ENCODE results near the gene AKAP17A.

AKAP17A gene

DNA sequence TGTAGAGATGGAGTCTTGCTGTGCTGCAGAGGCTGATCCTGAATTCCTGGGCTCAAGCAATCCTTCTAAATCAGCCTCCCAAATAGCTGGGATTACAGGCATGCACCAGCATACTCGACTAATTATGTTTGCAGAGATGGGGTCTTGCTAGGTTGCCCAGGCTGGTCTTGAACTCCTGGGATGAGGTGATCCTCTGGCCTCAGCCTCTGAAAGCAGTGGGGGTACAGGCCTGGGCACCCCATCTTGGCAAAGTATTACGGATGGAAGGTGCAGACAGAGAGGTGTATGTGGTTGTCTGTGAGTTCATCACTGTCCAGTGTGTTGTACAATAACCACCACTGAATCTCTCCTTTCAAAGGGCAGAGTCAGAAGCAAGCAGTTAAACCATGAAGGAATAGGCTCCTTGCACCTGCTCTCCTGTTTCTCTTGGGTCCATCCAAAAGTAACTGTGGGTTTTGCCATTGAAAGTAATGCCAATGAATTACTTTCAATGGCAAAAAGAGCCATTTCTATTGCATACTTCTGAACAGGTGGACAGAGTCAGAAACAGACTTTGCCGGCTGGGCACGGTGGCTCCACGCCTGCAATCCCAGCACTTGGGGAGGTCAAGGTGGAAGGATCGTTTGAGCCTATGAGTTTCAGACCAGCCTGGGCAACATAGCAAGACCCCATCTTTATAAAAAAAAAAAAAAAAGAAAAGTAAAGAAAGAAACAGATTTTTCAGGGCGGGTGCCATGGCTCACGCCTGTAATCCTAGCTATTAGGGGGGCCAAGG, 7.0 kb upstream of the AKAP17A start:
- DNase-seq (ENCODE audit: low read depth) = no peak

DNA sequence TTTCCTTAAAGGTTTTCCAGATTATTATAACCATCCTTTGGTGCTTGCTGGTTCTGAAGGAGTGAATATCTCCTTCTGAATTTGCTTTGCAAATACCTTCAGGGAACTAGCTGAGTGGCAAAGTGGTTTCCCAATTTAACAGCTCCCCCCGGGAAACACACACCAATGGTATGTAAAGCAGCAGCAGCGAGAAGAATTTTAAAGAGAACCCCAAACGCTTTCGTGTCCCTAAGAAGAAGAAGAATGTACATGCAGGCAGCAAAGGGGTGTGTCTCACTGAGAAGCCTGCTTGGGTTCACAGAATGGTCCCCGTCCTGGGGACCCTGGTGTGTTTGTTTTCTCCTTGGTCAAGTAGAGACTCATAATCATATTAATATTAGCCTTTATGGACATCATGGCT, 4.2 kb upstream of the AKAP17A start:
- no peak for DNase-seq (ENCODE audit: low read depth)

- no peak for DNase-seq (ENCODE audit: low read depth)
Observed at GRCh38 chrX:1589356-1590130, 1.9 kb upstream of the AKAP17A start.

DNA sequence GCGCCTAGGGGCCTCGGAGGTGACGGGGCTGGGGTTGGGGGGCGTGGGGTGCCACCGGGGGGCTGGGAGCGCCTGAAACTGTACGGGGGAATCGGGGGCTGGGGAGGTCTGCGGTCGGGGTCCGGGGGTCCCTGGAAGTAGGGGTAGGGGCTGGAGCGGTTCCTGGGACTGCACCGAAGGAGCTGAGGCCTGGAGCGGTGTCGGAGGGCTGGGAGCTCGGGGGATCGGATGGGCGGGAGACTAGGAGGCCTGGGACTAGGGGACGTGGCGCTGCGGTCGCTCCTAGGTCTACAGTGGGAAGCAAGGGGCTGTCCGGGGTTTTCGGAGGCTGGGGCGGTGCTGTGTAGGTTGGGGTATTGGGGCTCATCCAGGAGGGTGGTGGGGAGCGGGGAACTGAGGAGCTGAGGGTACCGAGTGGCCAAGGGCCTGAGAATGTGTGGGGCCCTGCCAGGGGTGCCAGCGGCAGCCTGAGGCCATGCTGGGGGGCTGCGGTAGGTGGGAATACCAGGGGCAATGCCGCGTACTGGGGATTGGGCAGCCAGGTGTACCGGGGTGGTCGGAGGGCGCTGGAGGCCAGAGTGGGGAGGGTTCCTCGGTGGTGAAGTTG, 562 bp downstream of the AKAP17A start:
- no peak for DNase-seq (ENCODE audit: low read depth)

DNA sequence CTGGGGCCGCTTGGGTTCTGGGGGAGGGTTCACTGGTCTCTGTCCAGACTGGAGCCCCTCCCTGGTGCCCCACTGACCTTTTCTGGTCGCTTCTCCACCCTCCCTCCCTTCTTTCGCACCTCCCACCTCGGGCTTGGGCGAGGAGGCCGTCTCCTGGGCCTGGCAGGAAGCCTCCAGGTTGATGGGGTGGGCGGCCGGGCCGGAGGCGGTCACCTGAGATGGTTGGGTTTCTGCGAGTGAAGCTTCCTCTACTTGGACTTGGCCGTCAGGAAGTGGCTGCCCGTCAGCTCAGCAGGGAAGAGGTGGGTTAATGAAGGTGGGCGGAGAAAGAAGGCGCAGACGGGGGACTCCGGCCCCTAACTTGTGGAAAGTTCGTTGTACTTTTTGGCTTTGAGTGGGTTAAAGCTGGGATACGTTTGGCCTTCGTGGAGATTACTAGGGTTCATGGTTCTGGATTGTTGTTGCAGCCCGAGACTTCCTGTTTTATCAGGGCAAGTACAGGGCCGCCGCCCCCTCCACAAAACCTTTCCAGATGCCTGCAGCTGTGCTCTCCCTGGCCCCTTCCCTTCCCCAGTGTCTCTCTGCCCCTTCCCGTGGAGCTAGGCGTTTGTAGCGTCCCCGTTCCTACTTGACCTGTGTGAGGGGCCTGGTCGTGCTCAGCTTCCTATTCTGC, 1.2 kb downstream of the AKAP17A start:
- DNase-seq (ENCODE audit: low read depth) = no peak

- no peak for DNase-seq (ENCODE audit: low read depth)
Observed at GRCh38 chrX:1593286-1594271, 2.2 kb downstream of the AKAP17A start.

DNA sequence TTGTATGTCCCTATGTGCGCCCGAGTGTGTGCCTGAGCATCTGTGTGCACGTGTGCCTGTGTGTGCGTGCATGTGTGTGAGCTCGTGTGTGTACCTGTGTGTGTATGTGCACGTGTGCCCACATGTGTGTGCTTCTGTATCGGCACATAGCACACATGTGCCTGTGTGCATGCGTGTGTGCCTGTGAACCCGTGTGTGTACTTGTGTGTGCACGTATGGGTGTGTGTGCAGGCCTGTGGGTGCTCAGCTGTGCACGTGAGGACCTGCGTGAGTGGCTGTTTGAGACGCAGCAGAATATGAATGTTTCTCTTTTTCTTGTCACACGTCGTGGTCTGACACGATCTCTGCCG, 4.3 kb downstream of the AKAP17A start:
- DNase-seq (ENCODE audit: low read depth) = no peak

DNA sequence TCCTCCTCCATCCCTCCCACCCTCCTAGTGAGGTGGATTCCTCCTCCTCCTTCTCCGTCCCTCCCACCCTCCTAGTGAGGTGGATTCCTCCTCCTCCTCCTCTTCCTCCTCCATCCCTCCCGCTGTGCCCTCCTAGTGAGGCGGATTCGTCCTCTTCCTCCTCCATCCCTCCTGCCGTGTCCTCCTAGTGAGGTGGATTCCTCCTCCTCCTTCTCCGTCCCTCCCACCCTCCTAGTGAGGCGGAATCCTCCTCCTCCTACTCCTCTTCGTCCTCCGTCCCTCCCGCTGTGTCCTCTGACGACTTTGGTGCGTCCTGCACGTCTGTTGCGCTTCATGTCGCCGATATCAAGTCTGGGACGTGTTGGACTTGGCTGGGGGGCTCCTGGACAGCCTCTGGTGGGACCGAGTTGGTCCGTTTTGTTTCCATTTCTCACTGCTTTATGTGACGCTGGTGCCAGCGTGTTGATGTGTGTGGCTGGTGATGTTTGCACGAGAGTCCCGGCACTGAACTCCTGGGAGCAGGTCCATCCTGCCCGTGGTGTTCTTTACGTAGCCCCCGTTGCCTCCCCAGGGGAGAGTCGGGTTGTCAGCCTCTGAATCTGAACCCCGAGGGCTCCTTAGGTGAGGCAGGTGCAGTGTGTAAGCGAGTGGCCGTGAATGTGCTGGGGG, 5.4 kb downstream of the AKAP17A start:
- no peak for DNase-seq (ENCODE audit: low read depth)

GRCh38 chrX:1597345-1598020, 6.1 kb downstream of the AKAP17A start:
- DNase-seq (ENCODE audit: low read depth) = no peak

GRCh38 chrX:1598021-1598875, 6.8 kb downstream of the AKAP17A start:
- DNase-seq (ENCODE audit: low read depth) = no peak

DNA sequence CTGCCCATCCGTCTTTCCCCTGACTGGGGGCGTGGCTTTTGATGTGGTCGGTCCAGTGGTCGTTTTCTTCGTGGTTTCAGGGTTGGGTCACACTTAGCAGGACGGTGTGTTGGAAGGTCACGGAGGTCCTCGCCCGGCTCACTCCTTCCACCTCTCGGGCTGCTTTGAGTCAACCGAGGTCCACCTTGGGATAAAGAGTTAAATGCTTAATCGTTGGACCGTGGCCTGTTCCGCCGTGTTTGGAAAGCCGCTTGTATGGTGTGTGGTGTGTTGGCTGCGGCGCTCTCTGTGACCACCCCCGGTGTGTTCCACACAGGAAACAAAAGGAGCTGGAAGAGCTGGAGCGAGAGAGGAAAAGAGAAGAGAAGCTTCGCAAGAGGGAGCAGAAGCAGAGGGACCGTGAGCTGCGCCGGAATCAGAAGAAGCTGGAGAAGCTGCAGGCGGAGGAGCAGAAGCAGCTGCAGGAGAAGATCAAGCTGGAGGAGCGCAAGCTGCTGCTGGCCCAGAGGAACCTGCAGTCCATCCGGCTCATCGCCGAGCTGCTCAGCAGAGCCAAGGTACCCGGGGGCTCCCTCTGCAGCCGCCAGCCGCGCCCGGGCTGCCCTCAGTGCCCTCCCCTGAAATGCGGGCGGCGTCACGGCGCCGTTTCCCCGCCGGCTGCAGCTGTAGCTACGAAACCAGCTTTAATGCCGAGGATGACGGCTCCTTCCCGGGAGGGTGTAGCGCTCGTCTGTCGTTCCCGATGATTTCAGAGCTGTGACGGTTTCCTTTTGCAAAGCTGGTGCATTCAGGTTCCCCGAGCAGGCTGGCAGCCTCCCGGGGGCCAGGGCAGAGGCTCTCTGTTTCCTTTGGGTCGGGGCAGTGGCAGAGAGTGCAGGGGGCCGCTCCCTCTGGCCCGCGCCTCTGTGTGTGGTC, 7.7 kb downstream of the AKAP17A start:
- DNase-seq (ENCODE audit: low read depth) = no peak

- no peak for DNase-seq (ENCODE audit: low read depth)
Observed at GRCh38 chrX:1599791-1600405, 8.5 kb downstream of the AKAP17A start.

DNA sequence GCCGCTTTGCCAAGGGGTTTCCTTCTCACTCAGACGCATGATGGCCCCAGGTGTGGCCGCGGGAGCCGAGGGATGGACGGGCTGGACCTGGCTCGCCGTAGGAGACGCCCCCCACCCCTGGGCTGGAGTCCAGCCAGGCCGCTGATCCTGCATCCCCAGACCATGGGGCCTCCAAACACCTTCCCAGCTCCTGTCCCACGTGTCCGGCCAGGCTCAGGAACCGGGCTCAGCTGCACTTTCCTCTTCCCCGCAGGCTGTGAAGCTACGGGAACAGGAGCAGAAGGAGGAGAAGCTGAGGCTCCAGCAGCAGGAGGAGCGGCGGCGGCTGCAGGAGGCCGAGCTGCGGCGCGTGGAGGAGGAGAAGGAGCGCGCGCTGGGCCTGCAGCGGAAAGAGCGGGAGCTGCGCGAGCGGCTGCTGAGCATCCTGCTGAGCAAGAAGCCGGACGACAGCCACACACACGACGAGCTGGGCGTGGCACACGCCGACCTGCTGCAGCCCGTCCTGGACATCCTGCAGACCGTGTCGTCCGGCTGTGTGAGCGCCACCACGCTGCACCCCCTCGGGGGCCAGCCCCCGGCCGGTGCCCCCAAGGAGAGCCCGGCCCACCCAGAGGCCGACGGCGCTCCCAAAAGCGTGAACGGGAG, 9.1 kb downstream of the AKAP17A start:
- no peak for DNase-seq (ENCODE audit: low read depth)

DNA sequence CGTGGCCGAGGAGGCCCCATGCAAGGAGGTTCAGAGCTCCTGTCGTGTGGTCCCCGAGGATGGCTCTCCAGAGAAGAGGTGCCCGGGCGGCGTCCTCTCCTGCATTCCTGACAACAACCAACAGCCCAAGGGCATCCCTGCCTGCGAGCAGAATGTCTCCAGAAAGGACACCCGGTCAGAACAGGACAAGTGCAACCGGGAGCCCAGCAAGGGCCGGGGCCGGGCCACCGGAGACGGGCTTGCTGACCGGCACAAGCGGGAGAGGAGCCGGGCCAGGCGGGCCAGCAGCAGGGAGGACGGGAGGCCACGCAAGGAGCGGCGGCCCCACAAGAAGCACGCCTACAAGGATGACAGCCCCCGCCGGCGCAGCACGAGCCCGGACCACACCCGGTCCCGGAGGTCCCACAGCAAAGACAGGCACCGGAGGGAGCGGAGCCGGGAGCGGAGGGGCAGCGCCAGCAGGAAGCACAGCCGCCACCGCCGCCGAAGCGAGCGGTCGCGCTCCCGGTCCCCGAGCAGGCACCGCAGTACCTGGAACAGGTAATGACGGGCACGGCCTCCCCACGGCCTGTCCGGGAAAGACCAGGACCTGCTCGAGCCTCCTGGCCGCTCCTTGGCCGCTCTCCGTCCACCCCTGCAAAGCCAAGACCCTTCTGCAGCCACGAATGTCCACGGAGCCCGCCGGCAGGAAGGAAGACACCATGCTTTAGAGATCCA, 9.8 kb downstream of the AKAP17A start:
- no peak for DNase-seq (ENCODE audit: low read depth)

DNA sequence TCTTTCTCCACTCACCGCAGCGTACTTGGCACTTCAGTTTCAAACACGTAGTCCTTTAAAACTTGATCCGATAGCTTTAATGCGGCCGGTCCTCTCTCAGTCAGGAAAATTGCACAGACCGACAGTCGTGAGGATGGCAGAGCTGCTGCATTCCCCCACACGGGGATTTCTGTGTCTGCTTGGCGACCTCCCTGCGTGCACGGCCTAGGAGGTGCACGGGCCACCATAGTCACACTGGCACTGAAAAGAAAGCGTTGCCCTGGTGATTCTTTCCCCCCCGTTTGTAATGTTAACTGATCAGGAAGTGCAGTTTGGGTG, 10.3 kb downstream of the AKAP17A start:
- no peak for DNase-seq (ENCODE audit: low read depth)

DNA sequence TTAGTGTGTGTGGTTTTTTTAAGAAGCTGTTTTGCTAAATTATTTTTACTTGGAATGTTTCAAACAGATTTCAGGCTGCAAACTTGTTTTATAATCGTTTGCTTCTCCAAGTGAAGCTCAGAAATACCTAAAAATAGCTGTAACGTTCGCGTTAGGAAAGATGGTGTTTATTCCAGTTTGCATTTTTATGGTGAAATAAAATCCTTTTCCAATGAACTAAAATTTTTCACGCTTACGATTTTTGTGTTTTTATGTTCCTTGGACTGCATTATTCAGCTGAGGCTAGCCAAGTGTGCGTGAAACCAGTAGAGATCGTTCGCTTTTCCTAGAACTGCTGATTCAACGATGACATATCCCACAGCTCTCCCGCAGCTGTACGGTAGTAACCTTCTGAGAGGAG, 10.9 kb downstream of the AKAP17A start:
- DNase-seq (ENCODE audit: low read depth) = no peak

DNA sequence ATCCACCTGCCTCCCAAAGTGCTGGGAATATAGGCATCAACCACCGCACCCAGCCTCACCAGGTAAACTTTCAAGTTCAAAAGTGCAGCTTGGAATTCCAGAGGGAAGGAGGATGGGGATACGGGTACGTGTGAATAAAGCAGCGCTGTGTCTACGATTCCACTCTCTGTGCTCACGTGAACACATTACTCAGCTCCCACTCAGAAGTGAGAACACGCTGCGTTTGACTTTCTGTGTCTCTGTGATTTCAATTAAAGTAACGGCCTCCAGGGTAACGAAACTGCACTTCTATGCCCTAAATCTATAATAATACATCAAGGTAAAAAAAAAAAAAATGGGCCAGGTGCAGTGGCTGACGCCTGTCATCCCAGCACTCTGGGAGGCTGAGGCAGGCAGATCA, 15.1 kb downstream of the AKAP17A start:
- DNase-seq (ENCODE audit: low read depth) = no peak

All from stimulated activated CD8-positive, alpha-beta memory T cell treated with anti-CD3 and anti-CD28 coated beads, Interleukin-4, amount 100 ng/mL, for 24 hours (primary cell).